Left lung (tissue), 10 donors: ENCODE data around the gene PTK6. TPM values are rescaled to one million over a fixed set of nuclear protein-coding genes. Genes with fewer than 3 reads are reported as not detected.
"Not testable (repeated sequence)": the region's sequence is repeated elsewhere in the genome, so short reads cannot be mapped to it uniquely, and the experiment has no call there.

Source experiments
- ATAC-seq: fragments of 200-7000 bp; cut with Tn5 transposase; one replicate; pipeline ENCODE4 v1.9.1; 2020; ENCODE audit warnings: moderate library complexity
- DNase-seq, 4 donors: peaks; one replicate each; pipeline ENCODE4 v3.0.0-alpha.2; 2013 to 2020
- H3K27ac ChIP-seq, 2 donors: fragments of 200-600 bp; sonication (generic) in 1 of 2; one replicate each; pipeline versions ENCODE4 v1.5.0 to v1.8.0; 2020 to 2021
- H3K27me3 ChIP-seq, 2 donors: fragments of 200-600 bp; sonication (generic) in 1 of 2; one replicate each; pipeline versions ENCODE4 v1.5.0 to v1.8.0; 2020 to 2021
- H3K36me3 ChIP-seq, 2 donors: fragments of 200-600 bp; sonication (generic) in 1 of 2; one replicate each; pipeline versions ENCODE4 v1.5.0 to v1.8.0; 2020 to 2021
- H3K4me1 ChIP-seq, 2 donors: fragments of 200-600 bp; one replicate each; pipeline ENCODE4 v1.8.0; 2021
- H3K4me3 ChIP-seq, 2 donors: fragments of 200-600 bp; sonication (generic) in 1 of 2; one replicate each; pipeline versions ENCODE4 v1.5.0 to v1.8.0; 2020 to 2021; ENCODE audit warnings: mild to moderate bottlenecking in 1 of 2
- H3K9me3 ChIP-seq, 2 donors: fragments of 200-600 bp; sonication (generic) in 1 of 2; one replicate each; pipeline versions ENCODE4 v1.5.0 to v1.8.0; 2020 to 2021
- intact Hi-C, 2 donors: fragments of 100-400 bp; cut with DNase I; formaldehyde crosslinking; loops; one replicate each; pipeline versions ENCODE4 v1.11.2 to v1.14.2; 2022
- polyA plus RNA-seq, 6 donors: library from polyadenylated mRNA; unstranded; fragments of 120-200 nt; gene quantifications; one replicate each; pipeline ENCODE4 v1.2.1, GENCODE V29; 2013; ENCODE audit not compliant: insufficient read length in 6 of 6
- total RNA-seq, 2 donors: library from RNA; stranded (reverse); fragmentation: NEBNext Ultra II Directional; extraction: Animal tissue kit (Norgen Biotek cat#: 25700); gene quantifications; one replicate each; pipeline ENCODE4 v1.2.1, GENCODE V29; 2021
- TF ChIP-seq, protein P1 (sequence below), 2 donors: fragments of 200-600 bp; sonication (generic) in 1 of 2; IDR thresholded peaks; one replicate each; pipeline versions ENCODE4 v1.5.0 to v1.8.0; 2021; ENCODE audit warnings: antibody characterized with exemption in 2 of 2
- donor health status: DM: no; HTN: yes; CAD: no.
- donor health status: DM: no; HTN: no; CAD: no.

The PTK6 gene
- total and polyA plus RNA-seq, 8 donors, result 0.53 to 7.3 (median 0.75) TPM

GRCh38 chr20:63482021-63482587, 55.1 kb downstream of the PTK6 start:
- ATAC-seq (no peak), DNase-seq (no peak)
- Histone ChIP-seq H3K27ac (no peak overlapping the region), H3K9me3 (no peaks in the 10 kb centered on the region), H3K27me3 (peaks cover 6 to 97% of the 10 kb centered on the region in 2 donors), H3K36me3 (no peaks in the 10 kb centered on the region), H3K4me3 (no peak overlapping the region), H3K4me1 (peaks cover 0 to 4% of the 10 kb centered on the region in 2 donors)
- intact Hi-C loops, result no loop called here
- TF ChIP-seq, protein P1, sequence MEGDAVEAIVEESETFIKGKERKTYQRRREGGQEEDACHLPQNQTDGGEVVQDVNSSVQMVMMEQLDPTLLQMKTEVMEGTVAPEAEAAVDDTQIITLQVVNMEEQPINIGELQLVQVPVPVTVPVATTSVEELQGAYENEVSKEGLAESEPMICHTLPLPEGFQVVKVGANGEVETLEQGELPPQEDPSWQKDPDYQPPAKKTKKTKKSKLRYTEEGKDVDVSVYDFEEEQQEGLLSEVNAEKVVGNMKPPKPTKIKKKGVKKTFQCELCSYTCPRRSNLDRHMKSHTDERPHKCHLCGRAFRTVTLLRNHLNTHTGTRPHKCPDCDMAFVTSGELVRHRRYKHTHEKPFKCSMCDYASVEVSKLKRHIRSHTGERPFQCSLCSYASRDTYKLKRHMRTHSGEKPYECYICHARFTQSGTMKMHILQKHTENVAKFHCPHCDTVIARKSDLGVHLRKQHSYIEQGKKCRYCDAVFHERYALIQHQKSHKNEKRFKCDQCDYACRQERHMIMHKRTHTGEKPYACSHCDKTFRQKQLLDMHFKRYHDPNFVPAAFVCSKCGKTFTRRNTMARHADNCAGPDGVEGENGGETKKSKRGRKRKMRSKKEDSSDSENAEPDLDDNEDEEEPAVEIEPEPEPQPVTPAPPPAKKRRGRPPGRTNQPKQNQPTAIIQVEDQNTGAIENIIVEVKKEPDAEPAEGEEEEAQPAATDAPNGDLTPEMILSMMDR (IDR thresholded peaks at IDR 0.05), result no peak

GRCh38 chr20:63481503-63481902, 55.7 kb downstream of the PTK6 start:
- H3K36me3 ChIP-seq, result no peaks in the 10 kb centered on the region
- no peak overlapping the region for H3K27ac ChIP-seq
- TF ChIP-seq, protein P1 (IDR thresholded peaks at IDR 0.05), result no peak
- H3K4me3 ChIP-seq, result no peak overlapping the region
- intact Hi-C loops, result no loop called here
- DNase-seq, result no peak
- H3K4me1 ChIP-seq, result peaks cover 0 to 4% of the 10 kb centered on the region in 2 donors
- ATAC-seq, result no peak
- H3K9me3 ChIP-seq, result no peaks in the 10 kb centered on the region
- H3K27me3 ChIP-seq, result peaks cover 6 to 100% of the 10 kb centered on the region in 2 donors

DNA sequence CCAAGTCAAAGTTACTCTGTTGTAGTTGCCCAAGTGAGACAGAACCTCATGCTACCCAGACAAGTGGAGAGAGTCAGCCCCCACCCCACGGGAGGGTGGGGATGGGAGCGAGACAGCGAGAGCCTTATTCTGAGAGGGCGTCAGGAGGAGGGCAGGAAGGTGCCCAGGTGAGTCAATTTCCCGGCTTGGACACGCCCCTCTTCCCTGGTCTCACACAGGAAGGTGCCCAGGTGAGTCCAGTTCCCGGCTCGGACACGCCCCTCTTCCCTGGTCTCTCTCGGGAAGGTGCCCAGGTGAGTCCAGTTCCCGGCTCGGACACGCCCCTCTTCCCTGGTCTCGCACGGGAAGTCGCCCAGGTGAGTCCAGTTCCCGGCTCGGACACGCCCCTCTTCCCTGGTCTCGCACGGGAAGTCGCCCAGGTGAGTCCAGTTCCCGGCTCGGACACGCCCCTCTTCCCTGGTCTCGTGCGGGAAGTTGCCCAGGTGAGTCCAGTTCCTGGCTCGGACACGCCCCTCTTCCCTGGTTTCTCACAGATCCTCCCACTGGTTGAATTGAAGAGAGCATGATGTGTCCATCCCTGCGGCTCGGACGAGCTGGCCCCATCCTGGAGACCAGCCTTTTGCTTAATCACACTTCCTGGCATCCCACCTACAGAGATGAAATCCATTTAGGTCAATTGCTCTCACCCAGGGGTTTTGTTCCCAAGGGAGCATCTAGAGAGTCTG, 57.3 kb downstream of the PTK6 start:
- H3K4me3 ChIP-seq, H3K36me3 ChIP-seq, H3K27ac ChIP-seq, H3K4me1 ChIP-seq, DNase-seq, H3K9me3 ChIP-seq, ATAC-seq, intact Hi-C loops: not testable (repeated sequence)
- H3K27me3 ChIP-seq, result peaks cover 9 to 100% of the 10 kb centered on the region in 2 donors

DNA sequence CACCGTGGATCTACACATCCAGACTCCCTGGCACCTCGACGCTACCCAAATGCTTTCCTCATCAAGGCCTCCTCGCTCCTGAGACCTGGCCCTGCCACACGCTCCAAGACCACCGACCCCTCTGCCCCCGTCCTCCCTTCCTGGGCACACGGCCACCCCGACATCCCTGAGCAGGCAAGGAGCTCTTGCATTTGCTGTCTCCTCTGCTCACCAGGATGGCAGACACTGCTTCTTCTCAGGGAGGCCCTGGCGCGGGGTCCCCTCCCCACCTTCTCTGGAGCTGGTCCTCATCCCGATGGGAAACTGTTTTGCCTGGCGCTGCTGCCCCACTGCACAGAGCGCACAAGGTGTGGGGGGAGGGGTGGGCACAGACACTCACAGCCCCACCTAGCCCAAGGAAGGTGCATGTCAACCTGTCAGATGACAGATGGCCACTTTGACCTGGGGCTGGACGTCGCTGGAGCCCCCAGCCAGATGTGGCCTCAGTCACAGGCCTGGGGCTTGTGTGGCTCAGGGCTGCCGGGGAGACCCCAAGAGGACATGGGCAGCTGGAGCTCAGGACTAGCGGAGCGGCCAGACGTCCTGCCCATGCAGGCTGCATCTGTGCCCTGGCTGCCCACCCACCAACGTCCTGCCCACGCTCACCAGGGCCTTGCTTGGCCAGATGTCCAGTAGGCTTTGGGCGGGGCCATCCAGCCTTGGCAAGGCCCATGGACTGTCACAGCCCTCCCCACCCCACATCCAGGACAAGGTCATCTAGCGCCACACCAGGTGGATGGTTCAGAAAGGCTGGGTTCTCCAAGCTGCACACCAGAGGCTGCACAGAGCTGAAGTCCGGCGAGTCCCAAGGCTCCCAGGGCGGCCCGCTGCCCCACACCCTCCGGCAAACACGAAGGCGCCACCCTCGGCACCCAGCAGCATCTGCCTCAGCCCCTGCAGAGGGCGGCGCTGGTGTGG, 58.6 kb downstream of the PTK6 start:
- ATAC-seq (no peak), DNase-seq (no peak)
- H3K4me1 ChIP-seq, result peaks cover 0 to 4% of the 10 kb centered on the region in 2 donors
- no peak overlapping the region for H3K4me3 ChIP-seq
- H3K36me3 ChIP-seq, result no peaks in the 10 kb centered on the region
- intact Hi-C loops, result no loop called here
- H3K27me3 ChIP-seq, result peaks cover 22 to 100% of the 10 kb centered on the region in 2 donors
- H3K9me3 ChIP-seq, result no peaks in the 10 kb centered on the region
- TF ChIP-seq, protein P1 (IDR thresholded peaks at IDR 0.05), result no peak
- H3K27ac ChIP-seq, result no peak overlapping the region

Other genes with a start within 250 kb of the PTK6 start
- not detected for gene COL20A1, start 244.2 kb downstream of the PTK6 start, total RNA-seq
- under 1 TPM; 0.08 to 0.31 (median 0.24) TPM for gene COL20A1, start 244.2 kb downstream of the PTK6 start, polyA plus RNA-seq
- gene CHRNA4, start 176.0 kb downstream of the PTK6 start, total RNA-seq, result not detected
- gene CHRNA4, start 176.0 kb downstream of the PTK6 start, polyA plus RNA-seq, result 1 to 10 TPM in 3 of 6 donors, under 1 TPM in 3; 0.16 to 1.3 (median 1.00) TPM
- gene KCNQ2, start 64.7 kb downstream of the PTK6 start, total RNA-seq, result not detected
- 10 to 100 TPM in 4 of 6 donors, 1 to 10 TPM in 2; 8.4 to 19.1 (median 14.1) TPM for gene KCNQ2, start 64.7 kb downstream of the PTK6 start, polyA plus RNA-seq
- gene EEF1A2, start 38.3 kb downstream of the PTK6 start, total RNA-seq, result under 1 TPM; 0.47 to 0.50 TPM
- gene EEF1A2, start 38.3 kb downstream of the PTK6 start, polyA plus RNA-seq, result under 1 TPM; 0.27 to 0.62 (median 0.31) TPM
- 100 to 1,000 TPM; 233 to 662 TPM for gene PPDPF, start 16.6 kb downstream of the PTK6 start, total RNA-seq
- gene PPDPF, start 16.6 kb downstream of the PTK6 start, polyA plus RNA-seq, result 100 to 1,000 TPM; 155 to 417 (median 277) TPM
- not detected for gene SRMS, start 10.4 kb upstream of the PTK6 start, total RNA-seq
- under 1 TPM in 5 of 6 donors, not detected in 1; 0.08 to 0.27 (median 0.18) TPM for gene SRMS, start 10.4 kb upstream of the PTK6 start, polyA plus RNA-seq
- gene FNDC11, start 16.8 kb upstream of the PTK6 start, total RNA-seq, result under 1 TPM; 0.23 to 0.60 TPM
- under 1 TPM; 0.52 to 0.84 (median 0.71) TPM for gene FNDC11, start 16.8 kb upstream of the PTK6 start, polyA plus RNA-seq
- 10 to 100 TPM; 45.8 to 53.3 TPM for gene HELZ2, start 36.9 kb upstream of the PTK6 start, total RNA-seq
- 10 to 100 TPM; 14.0 to 24.5 (median 18.7) TPM for gene HELZ2, start 36.9 kb upstream of the PTK6 start, polyA plus RNA-seq
- gene GMEB2, start 89.7 kb upstream of the PTK6 start, total RNA-seq, result 1 to 10 TPM; 8.1 to 9.8 TPM
- 10 to 100 TPM in 4 of 6 donors, 1 to 10 TPM in 2; 8.2 to 12.4 (median 10.7) TPM for gene GMEB2, start 89.7 kb upstream of the PTK6 start, polyA plus RNA-seq
- gene STMN3, start 116.0 kb upstream of the PTK6 start, total RNA-seq, result 10 to 100 TPM; 12.6 to 13.1 TPM
- gene STMN3, start 116.0 kb upstream of the PTK6 start, polyA plus RNA-seq, result 10 to 100 TPM; 29.1 to 47.0 (median 37.0) TPM
- gene RTEL1, start 120.9 kb upstream of the PTK6 start, total RNA-seq, result 10 to 100 TPM; 22.3 to 38.8 TPM
- gene RTEL1, start 120.9 kb upstream of the PTK6 start, polyA plus RNA-seq, result 10 to 100 TPM; 19.6 to 28.7 (median 21.6) TPM
- gene TNFRSF6B, start 159.3 kb upstream of the PTK6 start, total RNA-seq, result 10 to 100 TPM in 1 of 2 donors, 1 to 10 TPM in 1; 3.6 to 17.6 TPM
- 1 to 10 TPM; 1.6 to 3.5 (median 2.2) TPM for gene TNFRSF6B, start 159.3 kb upstream of the PTK6 start, polyA plus RNA-seq
- gene ARFRP1, start 170.6 kb upstream of the PTK6 start, total RNA-seq, result 10 to 100 TPM; 38.2 to 46.9 TPM
- 10 to 100 TPM; 29.1 to 34.9 (median 31.9) TPM for gene ARFRP1, start 170.6 kb upstream of the PTK6 start, polyA plus RNA-seq
- 10 to 100 TPM; 26.2 to 28.8 TPM for gene ZGPAT, start 170.7 kb upstream of the PTK6 start, total RNA-seq
- gene ZGPAT, start 170.7 kb upstream of the PTK6 start, polyA plus RNA-seq, result 10 to 100 TPM; 13.7 to 22.7 (median 18.1) TPM
- 1 to 10 TPM; 7.1 to 7.2 TPM for gene LIME1, start 199.3 kb upstream of the PTK6 start, total RNA-seq
- gene LIME1, start 199.3 kb upstream of the PTK6 start, polyA plus RNA-seq, result 10 to 100 TPM in 1 of 6 donors, 1 to 10 TPM in 5; 3.0 to 10.8 (median 5.4) TPM
- gene SLC2A4RG, start 202.4 kb upstream of the PTK6 start, total RNA-seq, result 10 to 100 TPM; 61.1 to 66.8 TPM
- gene SLC2A4RG, start 202.4 kb upstream of the PTK6 start, polyA plus RNA-seq, result 100 to 1,000 TPM in 4 of 6 donors, 10 to 100 TPM in 2; 70.5 to 166 (median 105) TPM